MM.1S (cell line): ENCODE data around the gene ITGB5.

Experiments used
- DNase-seq: peaks from one replicate; pipeline ENCODE4 v3.0.0-alpha.2; 2015
- H2AFZ ChIP-seq: fragments of 300-600 bp; sonication (generic); 2 replicates; pipeline ENCODE4 v1.6.0; 2016; ENCODE audit warnings: antibody characterized with exemption, low read length
- H3F3A ChIP-seq: fragments of 300-600 bp; sonication (generic); 2 replicates; pipeline ENCODE4 v1.6.1; 2016; ENCODE audit warnings: mild to moderate bottlenecking, antibody characterized with exemption, low read length, moderate library complexity, mixed read lengths; ENCODE audit not compliant: insufficient read depth
- H3K27ac ChIP-seq: fragments of 300-600 bp; sonication (generic); 2 replicates; pipeline ENCODE4 v1.5.1; 2016; ENCODE audit warnings: mild to moderate bottlenecking, low read length
- H3K27me3 ChIP-seq: fragments of 300-600 bp; sonication (generic); replicated peaks from 2 replicates; pipeline ENCODE4 v1.6.0; 2016; ENCODE audit warnings: low read length; ENCODE audit not compliant: insufficient read depth
- H3K36me3 ChIP-seq: fragments of 300-600 bp; sonication (generic); replicated peaks from 2 replicates; pipeline ENCODE4 v1.6.1; 2016; ENCODE audit warnings: mild to moderate bottlenecking, low read length, mixed read lengths; ENCODE audit not compliant: insufficient read depth
- H3K4me1 ChIP-seq: fragments of 300-600 bp; sonication (generic); 2 replicates; pipeline ENCODE4 v1.6.1; 2016; ENCODE audit warnings: low read length, mixed read lengths
- H3K4me2 ChIP-seq: fragments of 300-600 bp; sonication (generic); 2 replicates; pipeline ENCODE4 v1.6.0; 2016; ENCODE audit warnings: low read depth, low read length
- H3K4me3 ChIP-seq: fragments of 300-600 bp; sonication (generic); 2 replicates; pipeline ENCODE4 v1.5.1; 2016; ENCODE audit warnings: low read length, mixed read lengths
- H3K79me2 ChIP-seq: fragments of 300-600 bp; sonication (generic); 2 replicates; pipeline ENCODE4 v1.6.1; 2016; ENCODE audit warnings: mixed run types, low read length, mixed read lengths
- H3K9ac ChIP-seq: fragments of 300-600 bp; sonication (generic); 2 replicates; pipeline ENCODE4 v1.6.1; 2016; ENCODE audit warnings: low read length, mixed read lengths
- H3K9me2 ChIP-seq: fragments of 300-600 bp; sonication (generic); replicated peaks from 2 replicates; pipeline ENCODE4 v1.6.1; 2016; ENCODE audit warnings: mild to moderate bottlenecking, low read length, mixed read lengths; ENCODE audit not compliant: insufficient read depth
- H3K9me3 ChIP-seq: fragments of 300-600 bp; sonication (generic); replicated peaks from 2 replicates; pipeline ENCODE4 v1.6.1; 2016; ENCODE audit warnings: mild to moderate bottlenecking, low read length, mixed read lengths; ENCODE audit not compliant: insufficient read depth
- H4K20me1 ChIP-seq: fragments of 300-600 bp; sonication (generic); 2 replicates; pipeline ENCODE4 v1.6.1; 2016; ENCODE audit warnings: mild to moderate bottlenecking, low read length, moderate library complexity, mixed read lengths; ENCODE audit not compliant: insufficient read depth
- EZH2 ChIP-seq: fragments of 300-600 bp; sonication (generic); optimal IDR thresholded peaks from 2 replicates; pipeline ENCODE3; 2017; ENCODE audit warnings: low read depth, mild to moderate bottlenecking, antibody characterized with exemption, low read length, mixed read lengths
- EZH2phosphoT487 ChIP-seq: fragments of 300-600 bp; sonication (generic); IDR thresholded peaks from 2 replicates; pipeline ENCODE4 v1.6.1; 2018; ENCODE audit warnings: antibody characterized with exemption, low read length
- TF ChIP-seq, protein P1 (sequence below): fragments of 300-600 bp; sonication (generic); IDR thresholded peaks from 2 replicates; pipeline ENCODE4 v1.5.1; 2016; ENCODE audit warnings: antibody characterized with exemption, low read length, mixed read lengths

ITGB5 gene

DNA sequence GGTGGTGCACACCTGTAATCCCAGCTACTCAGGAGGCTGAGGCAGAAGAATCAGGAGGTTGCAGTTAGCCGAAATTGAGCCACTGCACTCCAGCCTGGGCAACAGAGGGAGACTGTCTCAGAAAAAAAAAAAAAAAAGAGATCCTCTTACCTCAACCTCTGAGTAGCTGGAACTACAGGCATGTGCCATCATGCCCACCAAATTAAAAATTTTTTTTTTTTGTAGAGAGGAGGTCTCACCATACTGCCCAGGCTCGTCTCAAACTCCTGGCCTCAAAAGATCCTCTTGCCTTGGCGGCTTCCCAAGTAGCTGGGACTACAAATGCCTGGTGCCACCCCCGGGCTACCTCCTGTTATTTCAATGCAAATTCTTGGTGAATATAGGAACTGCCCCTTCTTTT lies 155.4 kb downstream of the ITGB5 start:
- TF ChIP-seq, protein P1, sequence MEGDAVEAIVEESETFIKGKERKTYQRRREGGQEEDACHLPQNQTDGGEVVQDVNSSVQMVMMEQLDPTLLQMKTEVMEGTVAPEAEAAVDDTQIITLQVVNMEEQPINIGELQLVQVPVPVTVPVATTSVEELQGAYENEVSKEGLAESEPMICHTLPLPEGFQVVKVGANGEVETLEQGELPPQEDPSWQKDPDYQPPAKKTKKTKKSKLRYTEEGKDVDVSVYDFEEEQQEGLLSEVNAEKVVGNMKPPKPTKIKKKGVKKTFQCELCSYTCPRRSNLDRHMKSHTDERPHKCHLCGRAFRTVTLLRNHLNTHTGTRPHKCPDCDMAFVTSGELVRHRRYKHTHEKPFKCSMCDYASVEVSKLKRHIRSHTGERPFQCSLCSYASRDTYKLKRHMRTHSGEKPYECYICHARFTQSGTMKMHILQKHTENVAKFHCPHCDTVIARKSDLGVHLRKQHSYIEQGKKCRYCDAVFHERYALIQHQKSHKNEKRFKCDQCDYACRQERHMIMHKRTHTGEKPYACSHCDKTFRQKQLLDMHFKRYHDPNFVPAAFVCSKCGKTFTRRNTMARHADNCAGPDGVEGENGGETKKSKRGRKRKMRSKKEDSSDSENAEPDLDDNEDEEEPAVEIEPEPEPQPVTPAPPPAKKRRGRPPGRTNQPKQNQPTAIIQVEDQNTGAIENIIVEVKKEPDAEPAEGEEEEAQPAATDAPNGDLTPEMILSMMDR, result no peak
- TF ChIP-seq EZH2 (no peak), EZH2phosphoT487 (no peak)

DNA sequence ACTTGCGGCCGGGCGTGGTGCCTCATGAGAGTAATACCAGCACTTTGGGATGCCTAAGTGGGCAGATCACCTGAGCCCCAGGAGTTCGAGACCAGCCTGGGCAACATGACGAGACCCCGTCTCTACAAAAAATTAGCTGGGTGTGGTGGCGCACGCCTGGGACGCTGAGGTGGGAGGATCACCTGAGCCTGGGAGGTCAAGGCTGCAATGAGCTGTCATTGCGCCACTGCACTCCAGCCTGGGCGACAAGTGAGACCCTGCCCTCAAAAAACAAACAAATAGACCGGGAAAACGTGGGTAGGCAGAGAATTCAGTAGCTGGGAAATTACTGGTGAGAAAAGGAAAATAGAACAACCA lies 156.2 kb downstream of the ITGB5 start:
- Histone ChIP-seq H3K9ac (peak overlapping the region; percentile 94), H3K36me3 (no peaks in the 10 kb centered on the region), H3K4me1 (0 out of 2 replicates have a peak, but pooled peaks cover 5% of the 10 kb centered on the region), H3K9me2 (no peaks in the 10 kb centered on the region), H3K9me3 (no peaks in the 10 kb centered on the region), H3F3A (no peaks in the 10 kb centered on the region), H3K27me3 (no peaks in the 10 kb centered on the region), H4K20me1 (no peaks in the 10 kb centered on the region), H3K4me2 (peak overlapping the region; percentile 92), H3K79me2 (peaks cover 50% of the 10 kb centered on the region), H3K4me3 (peak overlapping the region; percentile 96), H3K27ac (peak overlapping the region; percentile 56; the same call in 1 of the 2 replicates), H2AFZ (peak overlapping the region; percentile 77)
- TF ChIP-seq EZH2, result no peak
- no peak for TF ChIP-seq EZH2phosphoT487
- TF ChIP-seq, protein P1, result no peak
- DNase-seq, result no peak

More for the DNA sequence above, 155.4 kb downstream of the ITGB5 start:
- Histone ChIP-seq H3K4me2 (peak overlapping the region; percentile 92; the same call in 1 of the 2 replicates), H3K9me2 (no peaks in the 10 kb centered on the region), H3K36me3 (no peaks in the 10 kb centered on the region), H2AFZ (no peak overlapping the region), H3K4me3 (no peak overlapping the region), H3K27me3 (no peaks in the 10 kb centered on the region), H3F3A (no peaks in the 10 kb centered on the region), H3K27ac (no peak overlapping the region), H3K9me3 (no peaks in the 10 kb centered on the region), H3K9ac (no peak overlapping the region), H4K20me1 (no peaks in the 10 kb centered on the region), H3K79me2 (peaks cover 51% of the 10 kb centered on the region), H3K4me1 (0 out of 2 replicates have a peak, but pooled peaks cover 5% of the 10 kb centered on the region)
- no peak for DNase-seq

DNA sequence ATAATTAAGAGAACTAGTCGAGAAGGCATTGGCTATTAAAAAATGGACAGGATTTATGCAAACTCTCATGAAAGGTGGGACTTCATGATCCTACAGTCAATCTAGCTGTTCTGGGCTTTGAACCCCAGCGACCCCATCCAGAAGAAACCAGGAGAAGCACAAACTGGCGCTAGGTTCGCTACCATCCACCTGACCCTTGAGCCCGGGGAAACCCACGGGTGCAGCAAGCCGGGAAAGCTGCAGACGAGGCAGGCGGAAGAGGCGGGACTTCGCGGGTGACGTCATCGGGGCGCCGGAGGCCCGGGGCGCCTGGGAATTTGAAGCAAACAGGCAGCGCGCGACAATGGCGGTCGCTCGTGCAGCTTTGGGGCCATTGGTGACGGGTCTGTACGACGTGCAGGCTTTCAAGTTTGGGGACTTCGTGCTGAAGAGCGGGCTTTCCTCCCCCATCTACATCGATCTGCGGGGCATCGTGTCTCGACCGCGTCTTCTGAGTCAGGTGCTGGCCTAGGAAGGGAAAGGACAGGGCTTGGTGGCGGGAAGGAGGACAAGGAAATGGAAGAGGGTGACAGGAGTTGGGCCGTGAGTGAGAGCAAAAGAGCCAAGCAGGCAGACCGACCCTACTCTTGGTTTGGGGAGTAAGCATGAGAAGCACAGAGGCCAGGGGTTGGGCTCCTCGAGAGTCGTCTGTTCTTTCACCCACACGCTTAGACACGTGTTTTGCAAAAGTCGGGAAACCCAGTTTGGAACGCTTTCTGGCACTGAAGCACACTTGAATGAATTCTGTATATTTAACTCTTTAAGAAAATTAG lies 156.8 kb downstream of the ITGB5 start, which contains the start of gene UMPS:
Gene UMPS, plus strand, starts transcription at position 324 of the 812 bp plus-strand sequence. Its CDS starts 20 bp downstream, at position 344.
- H3K4me1 ChIP-seq, result 0 out of 2 replicates have a peak, but pooled peaks cover 5% of the 10 kb centered on the region
- peak within 1 kb of the TSS; percentile 77 for H2AFZ ChIP-seq
- H3K9ac ChIP-seq, result peak within 1 kb of the TSS; percentile 94
- H3K9me3 ChIP-seq, result no peaks in the 10 kb centered on the region
- TF ChIP-seq, protein P1, result no peak
- TF ChIP-seq EZH2 (no peak), EZH2phosphoT487 (no peak)
- peak; percentile 92 for DNase-seq
- H3K36me3 ChIP-seq, result no peaks in the 10 kb centered on the region
- no peaks in the 10 kb centered on the region for H3K9me2 ChIP-seq
- peak within 1 kb of the TSS; percentile 96 for H3K4me3 ChIP-seq
- no peaks in the 10 kb centered on the region for H3F3A ChIP-seq
- peak within 1 kb of the TSS; percentile 56; the same call in 1 of the 2 replicates for H3K27ac ChIP-seq
- peak within 1 kb of the TSS; percentile 92 for H3K4me2 ChIP-seq
- no peaks in the 10 kb centered on the region for H3K27me3 ChIP-seq
- no peaks in the 10 kb centered on the region for H4K20me1 ChIP-seq
- H3K79me2 ChIP-seq, result peaks cover 47% of the 10 kb centered on the region
